HCT116 (cell line): Measurements from ENCODE around the gene TPK1. TPM values are rescaled to one million over a fixed set of nuclear protein-coding genes. Genes with fewer than 3 reads are reported as not detected.

Experiments
- ATAC-seq: fragments of 200-7000 bp; cut with Tn5 transposase; 2 replicates; pipeline ENCODE4 v1.9.1; 2020; ENCODE audit warnings: mild to moderate bottlenecking, moderate library complexity
- BruUV-seq: library from RNA; stranded (reverse); fragments of 400-500 nt; replicated peaks from 2 replicates; lab custom pipeline; 2021; lab: Mats Ljungman, UMichigan
- CTCF ChIA-PET: fragments of 300-600 bp; sonication (Branson Sonifier 250); formaldehyde crosslinking; loops from one replicate; lab custom pipeline; 2021; ENCODE audit warnings: antibody characterized with exemption; lab: Charles Lee
- POLR2A ChIA-PET: fragments of 300-600, 350-600 bp; sonication (Branson Sonifier 250); formaldehyde crosslinking; loops from one replicate; lab custom pipeline; 2021; ENCODE audit warnings: antibody characterized with exemption; lab: Charles Lee
- RAD21 ChIA-PET, 2 experiments: fragments of 300-600 bp; sonication (Branson Sonifier 250); formaldehyde crosslinking; loops; one replicate each; lab custom pipeline; 2023; ENCODE audit warnings: low total read pairs in 2 of 2; ENCODE audit not compliant: uncharacterized antibody in 2 of 2, unreplicated experiment in 2 of 2, low non-redundant PET in 1 of 2; lab: Charles Lee
- DNase-seq: peaks from one replicate; pipeline ENCODE4 v3.0.0-alpha.2; 2010; ENCODE audit warnings: low read depth, low spot score
- H2AFZ ChIP-seq: fragments of 200-600 bp; shearing (Covaris generic), sonication (generic); 2 replicates; pipeline ENCODE4 v1.6.1; 2017; ENCODE audit warnings: low read depth, mixed run types, mixed read lengths, antibody characterized with exemption, low read length; ENCODE audit not compliant: poor library complexity, severe bottlenecking
- H3K27ac ChIP-seq: 2 replicates; pipeline ENCODE4 v1.5.1; 2012; ENCODE audit warnings: low read depth, low read length
- H3K27me3 ChIP-seq: fragments of 200-600 bp; sonication (generic); 2 replicates; pipeline ENCODE4 v1.6.1; 2016; ENCODE audit warnings: mixed run types, low read length, mixed read lengths; ENCODE audit not compliant: insufficient read depth
- H3K36me3 ChIP-seq, 2 experiments: fragments of 200-500 bp in 1 of 2; fragments of 200-600 bp in 1 of 2; sonication (Bioruptor generic) in 1 of 2; sonication (generic) in 1 of 2; 2 replicates each; pipeline versions ENCODE4 v1.5.1 to v1.6.1; 2014 to 2016; ENCODE audit warnings: low read length in 2 of 2, inconsistent platforms in 1 of 2, mixed read lengths in 1 of 2, mixed run types in 1 of 2; ENCODE audit not compliant: insufficient read depth in 2 of 2, control insufficient read depth in 1 of 2
- H3K4me1 ChIP-seq, 2 experiments: fragments of 200-600 bp in 1 of 2; sonication (generic) in 1 of 2; 2 replicates each; pipeline versions ENCODE4 v1.5.1 to v1.6.1; 2012 to 2017; ENCODE audit warnings: low read length in 2 of 2, inconsistent platforms in 1 of 2, mild to moderate bottlenecking in 1 of 2, mixed read lengths in 1 of 2, mixed run types in 1 of 2, moderate library complexity in 1 of 2; ENCODE audit not compliant: insufficient read depth in 2 of 2, control insufficient read depth in 1 of 2
- H3K4me2 ChIP-seq: fragments of 200-600 bp; sonication (generic); 2 replicates; pipeline ENCODE4 v1.6.1; 2017; ENCODE audit warnings: mixed run types, low read length, mixed read lengths
- H3K4me3 ChIP-seq, 2 experiments: fragments of 200-600 bp in 1 of 2; sonication (generic) in 1 of 2; replicated peaks in 1 of 2; 2 replicates each; pipeline ENCODE4 v1.5.1; 2011 to 2016; ENCODE audit warnings: low read length in 2 of 2, control low read depth in 1 of 2, low read depth in 1 of 2, mild to moderate bottlenecking in 1 of 2, mixed read lengths in 1 of 2, mixed run types in 1 of 2
- H3K79me2 ChIP-seq: fragments of 200-600 bp; sonication (generic); 2 replicates; pipeline ENCODE4 v1.6.1; 2017; ENCODE audit warnings: mild to moderate bottlenecking, mixed run types, low read length, moderate library complexity, mixed read lengths; ENCODE audit not compliant: insufficient read depth
- H3K9ac ChIP-seq: fragments of 200-600 bp; sonication (generic); 2 replicates; pipeline ENCODE4 v1.6.1; 2016; ENCODE audit warnings: low read length, mixed read lengths
- H3K9me2 ChIP-seq: fragments of 200-600 bp; sonication (generic), shearing (Covaris generic); 2 replicates; pipeline ENCODE4 v1.6.1; 2017; ENCODE audit warnings: mixed run types, mild to moderate bottlenecking, moderate library complexity; ENCODE audit not compliant: insufficient read depth
- H3K9me3 ChIP-seq, 2 experiments: fragments of 200-500 bp in 1 of 2; fragments of 200-600 bp in 1 of 2; sonication (Bioruptor generic) in 1 of 2; sonication (generic) in 1 of 2; 2 replicates each; pipeline ENCODE4 v1.6.1; 2014 to 2017; ENCODE audit warnings: low read length in 2 of 2, mixed read lengths in 2 of 2, inconsistent platforms in 1 of 2, low read depth in 1 of 2, mild to moderate bottlenecking in 1 of 2, mixed run types in 1 of 2, moderate library complexity in 1 of 2; ENCODE audit not compliant: control insufficient read depth in 1 of 2, insufficient read depth in 1 of 2
- H4K20me1 ChIP-seq: fragments of 200-600 bp; sonication (generic), shearing (Covaris generic); 2 replicates; pipeline ENCODE4 v1.6.1; 2017; ENCODE audit warnings: mixed run types, mild to moderate bottlenecking, moderate library complexity; ENCODE audit not compliant: insufficient read depth
- CEBPB ChIP-seq: IDR thresholded peaks from 2 replicates; pipeline ENCODE4 v1.6.1; 2012; ENCODE audit warnings: low read depth
- CTCF ChIP-seq, 3 experiments: fragments of 200-600 bp in 1 of 3; sonication (generic) in 1 of 3; IDR thresholded peaks in 2 of 3; conservative IDR thresholded peaks in 1 of 3; 2 replicates each; pipeline ENCODE4 v1.5.1; 2012 to 2017; ENCODE audit warnings: low read depth in 2 of 3, low read length in 2 of 3, antibody characterized with exemption in 1 of 3, borderline replicate concordance in 1 of 3, control low read depth in 1 of 3, mild to moderate bottlenecking in 1 of 3, mixed read lengths in 1 of 3, mixed run types in 1 of 3, moderate library complexity in 1 of 3; ENCODE audit not compliant: insufficient read depth in 1 of 3
- EZH2phosphoT487 ChIP-seq: fragments of 200-600 bp; IDR thresholded peaks from 2 replicates; pipeline ENCODE4 v1.6.1; 2018; ENCODE audit warnings: antibody characterized with exemption, borderline replicate concordance
- FOSL1 ChIP-seq: IDR thresholded peaks from 2 replicates; pipeline ENCODE4 v1.6.1; 2012; ENCODE audit warnings: low read depth
- JUND ChIP-seq: IDR thresholded peaks from 2 replicates; pipeline ENCODE4 v1.6.1; 2012
- ZNF274 ChIP-seq: fragments of 200-500 bp; sonication (Bioruptor generic); IDR thresholded peaks from 2 replicates; pipeline ENCODE4 v1.6.1; 2014; ENCODE audit warnings: mild to moderate bottlenecking, low read depth, low read length, inconsistent platforms
- intact Hi-C: fragments of 100-400 bp; cut with micrococcal nuclease; formaldehyde crosslinking; loops from 2 replicates; pipeline ENCODE4 v1.10.0; 2022
- total RNA-seq: library from RNA; stranded (reverse); gene quantifications from one replicate; pipeline ENCODE4 v1.2.1, GENCODE V29; 2021; ENCODE audit not compliant: unreplicated experiment
- TF ChIP-seq, protein P1 (sequence below): IDR thresholded peaks from 2 replicates; pipeline ENCODE4 v1.6.1; 2012; ENCODE audit warnings: low read depth

The TPK1 gene
- total RNA-seq, 1 experiment from 2014 or later = 5.4 TPM

DNA sequence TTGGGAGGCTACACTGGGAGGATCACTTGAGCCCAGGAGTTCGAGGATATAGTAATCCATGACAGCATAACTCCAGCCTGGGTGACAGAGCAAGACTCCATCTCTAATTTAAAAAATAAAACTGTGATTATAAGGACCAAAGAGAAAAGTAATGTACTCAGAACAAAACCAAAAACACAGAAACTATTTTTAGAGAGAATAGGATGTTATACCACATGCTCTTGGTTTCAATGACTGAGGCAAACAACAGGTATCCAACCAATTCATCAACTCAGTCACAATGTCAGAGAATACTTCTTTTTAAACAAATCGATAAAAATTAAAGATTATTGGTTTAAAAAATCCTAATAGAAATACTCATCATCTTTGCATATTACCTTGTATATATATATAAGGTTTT lies 186.7 kb downstream of the TPK1 start:
- no peaks in the 10 kb centered on the region for H3K36me3 ChIP-seq

More for the DNA sequence above, 186.7 kb downstream of the TPK1 start:
- Histone ChIP-seq H3K4me2 (no peak overlapping the region), H3K27ac (no peak overlapping the region), H3K9ac (no peak overlapping the region), H3K27me3 (no peaks in the 10 kb centered on the region), H3K9me3 (no peaks in the 10 kb centered on the region), H3K79me2 (no peaks in the 10 kb centered on the region), H3K4me3 (no peak overlapping the region), H3K9me2 (no peaks in the 10 kb centered on the region), H4K20me1 (no peaks in the 10 kb centered on the region), H2AFZ (no peak overlapping the region), H3K4me1 (no peaks in the 10 kb centered on the region)
- no peak for ATAC-seq
- ChIA-PET RAD21 (no interaction called here), POLR2A (no interaction called here), CTCF (no interaction called here)
- TF ChIP-seq CTCF (IDR thresholded peaks at IDR 0.05 in 2 of 3, conservative IDR thresholded peaks at IDR 0.05 in 1 of 3; ENCODE audit: borderline replicate concordance in 1 of 3, insufficient read depth in 1 of 3, low read depth in 2 of 3, low read length in 2 of 3) = no peak
- TF ChIP-seq FOSL1 = no peak
- TF ChIP-seq ZNF274 = no peak
- TF ChIP-seq JUND = no peak
- TF ChIP-seq CEBPB = no peak
- TF ChIP-seq, protein P1, sequence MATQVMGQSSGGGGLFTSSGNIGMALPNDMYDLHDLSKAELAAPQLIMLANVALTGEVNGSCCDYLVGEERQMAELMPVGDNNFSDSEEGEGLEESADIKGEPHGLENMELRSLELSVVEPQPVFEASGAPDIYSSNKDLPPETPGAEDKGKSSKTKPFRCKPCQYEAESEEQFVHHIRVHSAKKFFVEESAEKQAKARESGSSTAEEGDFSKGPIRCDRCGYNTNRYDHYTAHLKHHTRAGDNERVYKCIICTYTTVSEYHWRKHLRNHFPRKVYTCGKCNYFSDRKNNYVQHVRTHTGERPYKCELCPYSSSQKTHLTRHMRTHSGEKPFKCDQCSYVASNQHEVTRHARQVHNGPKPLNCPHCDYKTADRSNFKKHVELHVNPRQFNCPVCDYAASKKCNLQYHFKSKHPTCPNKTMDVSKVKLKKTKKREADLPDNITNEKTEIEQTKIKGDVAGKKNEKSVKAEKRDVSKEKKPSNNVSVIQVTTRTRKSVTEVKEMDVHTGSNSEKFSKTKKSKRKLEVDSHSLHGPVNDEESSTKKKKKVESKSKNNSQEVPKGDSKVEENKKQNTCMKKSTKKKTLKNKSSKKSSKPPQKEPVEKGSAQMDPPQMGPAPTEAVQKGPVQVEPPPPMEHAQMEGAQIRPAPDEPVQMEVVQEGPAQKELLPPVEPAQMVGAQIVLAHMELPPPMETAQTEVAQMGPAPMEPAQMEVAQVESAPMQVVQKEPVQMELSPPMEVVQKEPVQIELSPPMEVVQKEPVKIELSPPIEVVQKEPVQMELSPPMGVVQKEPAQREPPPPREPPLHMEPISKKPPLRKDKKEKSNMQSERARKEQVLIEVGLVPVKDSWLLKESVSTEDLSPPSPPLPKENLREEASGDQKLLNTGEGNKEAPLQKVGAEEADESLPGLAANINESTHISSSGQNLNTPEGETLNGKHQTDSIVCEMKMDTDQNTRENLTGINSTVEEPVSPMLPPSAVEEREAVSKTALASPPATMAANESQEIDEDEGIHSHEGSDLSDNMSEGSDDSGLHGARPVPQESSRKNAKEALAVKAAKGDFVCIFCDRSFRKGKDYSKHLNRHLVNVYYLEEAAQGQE = no peak
- no peak for TF ChIP-seq EZH2phosphoT487
- intact Hi-C loops = no loop called here
- BruUV-seq = no TSS peak
- DNase-seq = no peak
